ENCODE measurements around the gene ADAM29.
"Not testable (repeated sequence)": the region's sequence is repeated elsewhere in the genome, so short reads cannot be mapped to it uniquely, and the experiment has no call there.

ADAM29 gene

GRCh38 chr4:174918058-174918457, at the start of gene ADAM29:
Gene ADAM29, plus strand, starts transcription at chr4:174918358. Its CDS starts 57,168 bp downstream, at chr4:174975526.
- DNase-seq = no peak

- no peak for DNase-seq
Observed at GRCh38 chr4:174869339-174869738, 48.8 kb upstream of the ADAM29 start.

- no peak for DNase-seq
Observed at GRCh38 chr4:174870311-174870710, 47.8 kb upstream of the ADAM29 start.

GRCh38 chr4:174871407-174871806, 46.8 kb upstream of the ADAM29 start:
- no peak for DNase-seq

- DNase-seq = not testable (repeated sequence)
Observed at GRCh38 chr4:174873146-174873545, 45.0 kb upstream of the ADAM29 start.

GRCh38 chr4:174873931-174874330, 44.2 kb upstream of the ADAM29 start:
- no peak for DNase-seq

- no peak for DNase-seq
Observed at GRCh38 chr4:174874898-174875297, 43.3 kb upstream of the ADAM29 start.

GRCh38 chr4:174880001-174880400, 38.2 kb upstream of the ADAM29 start:
- DNase-seq = no peak

- DNase-seq = no peak
Observed at GRCh38 chr4:174882317-174882992, 35.7 kb upstream of the ADAM29 start.

GRCh38 chr4:174907508-174907907, 10.7 kb upstream of the ADAM29 start:
- DNase-seq = no peak

GRCh38 chr4:174910271-174910670, 7.9 kb upstream of the ADAM29 start:
- no peak for DNase-seq

- no peak for DNase-seq
Observed at GRCh38 chr4:174912919-174913543, 5.1 kb upstream of the ADAM29 start.

- no peak for DNase-seq
Observed at GRCh38 chr4:174919886-174920423, 1.8 kb downstream of the ADAM29 start.

- DNase-seq = no peak
Observed at GRCh38 chr4:174926958-174927357, 8.8 kb downstream of the ADAM29 start.

- no peak for DNase-seq
Observed at GRCh38 chr4:174928174-174928573, 10.0 kb downstream of the ADAM29 start.

GRCh38 chr4:174928575-174929253, 10.6 kb downstream of the ADAM29 start:
- DNase-seq = no peak

- no peak for DNase-seq
Observed at GRCh38 chr4:174929346-174929745, 11.2 kb downstream of the ADAM29 start.

- DNase-seq = no peak
Observed at GRCh38 chr4:174930895-174931294, 12.7 kb downstream of the ADAM29 start.

GRCh38 chr4:174933083-174933482, 14.9 kb downstream of the ADAM29 start:
- no peak for DNase-seq

GRCh38 chr4:174934360-174934759, 16.2 kb downstream of the ADAM29 start:
- DNase-seq = no peak

GRCh38 chr4:174935607-174936006, 17.4 kb downstream of the ADAM29 start:
- DNase-seq = no peak

GRCh38 chr4:174940002-174940401, 21.8 kb downstream of the ADAM29 start:
- no peak for DNase-seq

GRCh38 chr4:174946246-174946645, 28.1 kb downstream of the ADAM29 start:
- DNase-seq = no peak

- DNase-seq = no peak
Observed at GRCh38 chr4:174948826-174949225, 30.7 kb downstream of the ADAM29 start.

Measured in NCI-H2081 treated with DMSO at 0.1 percent for 48 hours (cell line).